ENCODE measurements around the gene PRDM16. TPM values are rescaled to one million over a fixed set of nuclear protein-coding genes. Genes with fewer than 3 reads are reported as not detected.

Gene PRDM16
- total and polyA plus RNA-seq, 2 of the 13 experiments (the other 11 are each of a cell fraction or from before 2014, with no cell fraction given), result 0.15 to 0.81 TPM

- TF ChIP-seq CTCF (CRISPR knock-in tag; IDR thresholded peaks at IDR 0.05), result no peak
- TF ChIP-seq FOXJ3 (CRISPR knock-in tag; IDR thresholded peaks at IDR 0.05; ENCODE audit: borderline replicate concordance), result no peak
- TF ChIP-seq ZFP91 (CRISPR knock-in tag; IDR thresholded peaks at IDR 0.05; ENCODE audit: borderline replicate concordance), result peak; percentile 20; the same call in 1 of the 2 replicates
- TF ChIP-seq ETV5 (CRISPR knock-in tag; IDR thresholded peaks at IDR 0.05; ENCODE audit: borderline replicate concordance), result peak; percentile 53; the same call in 1 of the 2 replicates
- TF ChIP-seq DMAP1 (CRISPR knock-in tag; IDR thresholded peaks at IDR 0.05), result no peak
- no peak for TF ChIP-seq SYNCRIP (IDR thresholded peaks at IDR 0.05; ENCODE audit: insufficient read depth, low read depth, low read length)
- TF ChIP-seq PAXIP1 (CRISPR knock-in tag; conservative IDR thresholded peaks at IDR 0.05), result peak; percentile 46; the same call in 1 of the 2 replicates
- no peak for TF ChIP-seq MTERF4 (CRISPR knock-in tag; IDR thresholded peaks at IDR 0.05)
- 0 out of 2 replicates have a peak, but pooled peaks have one; percentile 29 for TF ChIP-seq ZNF878 (CRISPR knock-in tag; IDR thresholded peaks at IDR 0.05)
- no peak for TF ChIP-seq HMG20B (CRISPR knock-in tag; conservative IDR thresholded peaks at IDR 0.05)
- TF ChIP-seq ZNF562 (CRISPR knock-in tag; IDR thresholded peaks at IDR 0.05; ENCODE audit: borderline replicate concordance), result no peak
- peak; percentile 42 for TF ChIP-seq MED1 (CRISPR knock-in tag; IDR thresholded peaks at IDR 0.05)
- 0 out of 2 replicates have a peak, but pooled peaks have one; percentile 10 for TF ChIP-seq SAP130 (CRISPR knock-in tag; IDR thresholded peaks at IDR 0.05; ENCODE audit: low read depth)
- TF ChIP-seq GFI1 (CRISPR knock-in tag; IDR thresholded peaks at IDR 0.05; ENCODE audit: borderline replicate concordance), result no peak
- peak; percentile 46 for TF ChIP-seq HNRNPLL (IDR thresholded peaks at IDR 0.05; ENCODE audit: low read depth, low read length, poor library complexity, severe bottlenecking)
Measured at GRCh38 chr1:3393024-3393986, 324.3 kb downstream of the PRDM16 start (continued).
